ENCODE results near the gene RASGRP4.
"Not testable (repeated sequence)": the region's sequence is repeated elsewhere in the genome, so short reads cannot be mapped to it uniquely, and the experiment has no call there.

The RASGRP4 gene

GRCh38 chr19:38413416-38413815 lies 12.6 kb downstream of the RASGRP4 start:
- DNase-seq (ENCODE audit: low read depth): no peak

GRCh38 chr19:38412961-38413360 lies 13.1 kb downstream of the RASGRP4 start:
- DNase-seq (ENCODE audit: low read depth): no peak

- DNase-seq (ENCODE audit: low read depth): no peak
Observed at GRCh38 chr19:38412491-38412890, 13.5 kb downstream of the RASGRP4 start.

- DNase-seq (ENCODE audit: low read depth): not testable (repeated sequence)
Observed at GRCh38 chr19:38411898-38412297, 14.1 kb downstream of the RASGRP4 start.

GRCh38 chr19:38411041-38411712 lies 14.8 kb downstream of the RASGRP4 start:
- DNase-seq (ENCODE audit: low read depth): no peak

GRCh38 chr19:38410407-38410806 lies 15.6 kb downstream of the RASGRP4 start:
- not testable (repeated sequence) for DNase-seq (ENCODE audit: low read depth)

GRCh38 chr19:38409631-38410133 lies 16.3 kb downstream of the RASGRP4 start:
- peak; percentile 30 for DNase-seq (ENCODE audit: low read depth)

- no peak for DNase-seq (ENCODE audit: low read depth)
Observed at GRCh38 chr19:38405276-38405675, 20.7 kb downstream of the RASGRP4 start.

GRCh38 chr19:38404858-38405257 lies 21.2 kb downstream of the RASGRP4 start:
- no peak for DNase-seq (ENCODE audit: low read depth)

- DNase-seq (ENCODE audit: low read depth): peak; percentile 95
Observed at GRCh38 chr19:38402967-38403674, 22.9 kb downstream of the RASGRP4 start, which contains the start of gene FAM98C. Gene FAM98C (plus strand): TSS chr19:38403093. CDS start chr19:38403154, 61 bp downstream.

GRCh38 chr19:38402623-38402966 lies 23.4 kb downstream of the RASGRP4 start:
- no peak for DNase-seq (ENCODE audit: low read depth)

GRCh38 chr19:38401148-38401547 lies 24.9 kb downstream of the RASGRP4 start:
- DNase-seq (ENCODE audit: low read depth): peak; percentile 13

- DNase-seq (ENCODE audit: low read depth): no peak
Observed at GRCh38 chr19:38400361-38400760, 25.7 kb downstream of the RASGRP4 start.

- DNase-seq (ENCODE audit: low read depth): no peak
Observed at GRCh38 chr19:38399537-38399936, 26.5 kb downstream of the RASGRP4 start.

GRCh38 chr19:38399081-38399480 lies 26.9 kb downstream of the RASGRP4 start:
- DNase-seq (ENCODE audit: low read depth): no peak

- DNase-seq (ENCODE audit: low read depth): no peak
Observed at GRCh38 chr19:38395381-38396114, 30.5 kb downstream of the RASGRP4 start.

GRCh38 chr19:38394488-38394887 lies 31.5 kb downstream of the RASGRP4 start:
- no peak for DNase-seq (ENCODE audit: low read depth)

GRCh38 chr19:38392707-38393308 lies 33.2 kb downstream of the RASGRP4 start:
- DNase-seq (ENCODE audit: low read depth): no peak

GRCh38 chr19:38391911-38392464 lies 34.0 kb downstream of the RASGRP4 start:
- no peak for DNase-seq (ENCODE audit: low read depth)

GRCh38 chr19:38389957-38390924 lies 35.8 kb downstream of the RASGRP4 start:
- no peak for DNase-seq (ENCODE audit: low read depth)

Data from fibroblast of gingiva (primary cell).